ENCODE data around the gene FOXRED2.

GRCh38 chr22:36456464-36456845 lies 50.4 kb downstream of the FOXRED2 start:
- TF ChIP-seq CTCF (conservative IDR thresholded peaks at IDR 0.05; ENCODE audit: low read depth, low read length) (no peak), EZH2 (IDR thresholded peaks at IDR 0.05; ENCODE audit: borderline replicate concordance, low read depth, low read length, poor library complexity, severe bottlenecking) (no peak)
